HEK293 (cell line): ENCODE results near the gene PROCR.
A peak's percentile ranks its signal among the peaks of the same experiment; 100 is the strongest.

ENCODE experiments used
- BCL6B ChIP-seq: fragments of 450-650 bp; formaldehyde crosslinking; IDR thresholded peaks from 2 replicates; pipeline ENCODE4 v1.5.1; 2017; ENCODE audit warnings: missing biosample characterization, missing genetic modification characterization
- EGR2 ChIP-seq: fragments of 450-650 bp; formaldehyde crosslinking; IDR thresholded peaks from 2 replicates; pipeline ENCODE4 v1.5.1; 2016; ENCODE audit warnings: low read depth, missing biosample characterization, missing genetic modification characterization
- INSM2 ChIP-seq: fragments of 450-650 bp; formaldehyde crosslinking; IDR thresholded peaks from 2 replicates; pipeline ENCODE4 v1.5.1; 2016; ENCODE audit warnings: missing biosample characterization, missing genetic modification characterization
- KLF1 ChIP-seq: fragments of 450-650 bp; formaldehyde crosslinking; IDR thresholded peaks from 2 replicates; pipeline ENCODE4 v1.5.1; 2016; ENCODE audit warnings: missing biosample characterization, missing genetic modification characterization
- KLF8 ChIP-seq: fragments of 450-650 bp; formaldehyde crosslinking; IDR thresholded peaks from 2 replicates; pipeline ENCODE4 v1.5.1; 2016; ENCODE audit warnings: missing biosample characterization, missing genetic modification characterization
- KLF9 ChIP-seq: fragments of 450-650 bp; formaldehyde crosslinking; IDR thresholded peaks from 2 replicates; pipeline ENCODE4 v1.5.1; 2016; ENCODE audit warnings: missing biosample characterization, missing genetic modification characterization, low read depth
- PBX3 ChIP-seq: sonication (generic); formaldehyde crosslinking; IDR thresholded peaks from 2 replicates; pipeline ENCODE4 v1.8.1; 2022; ENCODE audit warnings: mild to moderate bottlenecking, moderate library complexity, missing genetic modification reagents
- PRDM1 ChIP-seq: fragments of 450-650 bp; formaldehyde crosslinking; IDR thresholded peaks from 2 replicates; pipeline ENCODE4; 2016; ENCODE audit warnings: missing biosample characterization, missing genetic modification characterization
- REST ChIP-seq: fragments of 450-650 bp; formaldehyde crosslinking; IDR thresholded peaks from 2 replicates; pipeline ENCODE4 v1.5.1; 2016; ENCODE audit warnings: missing biosample characterization, missing genetic modification characterization
- SP7 ChIP-seq: fragments of 450-650 bp; formaldehyde crosslinking; IDR thresholded peaks from 2 replicates; pipeline ENCODE4 v1.5.1; 2016; ENCODE audit warnings: missing biosample characterization, missing genetic modification characterization
- ZBTB1 ChIP-seq: fragments of 450-650 bp; formaldehyde crosslinking; IDR thresholded peaks from 2 replicates; pipeline ENCODE4 v1.5.1; 2016; ENCODE audit warnings: missing biosample characterization, missing genetic modification characterization
- ZBTB26 ChIP-seq: fragments of 450-650 bp; formaldehyde crosslinking; optimal IDR thresholded peaks from 2 replicates; pipeline ENCODE3; 2016; ENCODE audit warnings: missing biosample characterization, mild to moderate bottlenecking, missing genetic modification characterization
- ZBTB6 ChIP-seq: fragments of 450-650 bp; formaldehyde crosslinking; IDR thresholded peaks from 2 replicates; pipeline ENCODE4 v1.5.1; 2017; ENCODE audit warnings: missing biosample characterization, missing genetic modification characterization
- ZNF114 ChIP-seq: fragments of 450-650 bp; formaldehyde crosslinking; IDR thresholded peaks from 2 replicates; pipeline ENCODE4 v1.5.0; 2017; ENCODE audit warnings: missing biosample characterization, missing genetic modification characterization
- ZNF19 ChIP-seq: fragments of 450-650 bp; formaldehyde crosslinking; IDR thresholded peaks from 2 replicates; pipeline ENCODE4; 2016; ENCODE audit warnings: missing biosample characterization, missing genetic modification characterization, low read depth
- ZNF350 ChIP-seq: fragments of 450-650 bp; formaldehyde crosslinking; IDR thresholded peaks from 2 replicates; pipeline ENCODE4 v1.5.0; 2017; ENCODE audit warnings: missing biosample characterization, mild to moderate bottlenecking, missing genetic modification characterization
- ZNF362 ChIP-seq: fragments of 450-650 bp; formaldehyde crosslinking; IDR thresholded peaks from 2 replicates; pipeline ENCODE4 v1.5.1; 2016; ENCODE audit warnings: missing biosample characterization, missing genetic modification characterization
- ZNF391 ChIP-seq: fragments of 450-650 bp; formaldehyde crosslinking; IDR thresholded peaks from 2 replicates; pipeline ENCODE4 v1.5.1; 2016; ENCODE audit warnings: low read depth, missing biosample characterization, missing genetic modification characterization, borderline replicate concordance
- ZNF398 ChIP-seq: fragments of 450-650 bp; formaldehyde crosslinking; IDR thresholded peaks from 2 replicates; pipeline ENCODE4 v1.5.1; 2017; ENCODE audit warnings: missing biosample characterization, missing genetic modification characterization
- ZNF529 ChIP-seq: fragments of 450-650 bp; formaldehyde crosslinking; IDR thresholded peaks from 2 replicates; pipeline ENCODE4 v1.5.1; 2017; ENCODE audit warnings: missing genetic modification characterization, missing biosample characterization; ENCODE audit not compliant: insufficient replicate concordance
- ZNF558 ChIP-seq: fragments of 450-650 bp; formaldehyde crosslinking; IDR thresholded peaks from 2 replicates; pipeline ENCODE4 v1.5.1; 2016; ENCODE audit warnings: missing biosample characterization, missing genetic modification characterization
- ZNF580 ChIP-seq: fragments of 450-650 bp; formaldehyde crosslinking; IDR thresholded peaks from 2 replicates; pipeline ENCODE4 v1.5.1; 2016; ENCODE audit warnings: missing biosample characterization, missing genetic modification characterization
- ZNF600 ChIP-seq: fragments of 450-650 bp; formaldehyde crosslinking; IDR thresholded peaks from 2 replicates; pipeline ENCODE4 v1.5.1; 2016; ENCODE audit warnings: missing biosample characterization, missing genetic modification characterization
- ZNF777 ChIP-seq: fragments of 450-650 bp; formaldehyde crosslinking; IDR thresholded peaks from 2 replicates; pipeline ENCODE4 v1.5.1; 2017; ENCODE audit warnings: missing biosample characterization, missing genetic modification characterization, borderline replicate concordance
- ZNF792 ChIP-seq: fragments of 450-650 bp; formaldehyde crosslinking; IDR thresholded peaks from 2 replicates; pipeline ENCODE4 v1.5.1; 2016; ENCODE audit warnings: missing biosample characterization, missing genetic modification characterization

The PROCR gene

GRCh38 chr20:35171753-35172433 is at the start of gene PROCR (continued):
- TF ChIP-seq PBX3 (CRISPR knock-in tag) (no peak), ZNF777 (tag by site-specific recombination) (no peak), ZNF362 (no peak), ZBTB26 (tag by site-specific recombination) (no peak), ZNF114 (tag by site-specific recombination) (no peak), REST (tag by site-specific recombination) (no peak), INSM2 (no peak), EGR2 (no peak), ZNF398 (tag by site-specific recombination) (peak; percentile 89), ZNF600 (tag by site-specific recombination) (peak; percentile 68; the same call in 1 of the 2 replicates), KLF9 (tag by site-specific recombination) (peak; percentile 68; the same call in 1 of the 2 replicates), KLF1 (peak; percentile 75), ZNF580 (tag by site-specific recombination) (no peak), ZNF558 (no peak), BCL6B (no peak), ZBTB1 (tag by site-specific recombination) (no peak), SP7 (tag by site-specific recombination) (peak; percentile 64; the same call in 1 of the 2 replicates), PRDM1 (tag by site-specific recombination) (no peak; the same call in none of the 2 replicates), ZNF529 (tag by site-specific recombination) (no peak), ZNF792 (tag by site-specific recombination) (no peak), KLF8 (tag by site-specific recombination) (peak; percentile 75; the same call in 1 of the 2 replicates), ZNF391 (tag by site-specific recombination) (no peak), ZBTB6 (tag by site-specific recombination) (no peak), ZNF19 (tag by site-specific recombination) (no peak), ZNF350 (no peak)
